K562 (cell line): Measurements from ENCODE around the gene MAP3K14. TPM values are rescaled to one million over a fixed set of nuclear protein-coding genes. Genes with fewer than 3 reads are reported as not detected.

Experiments used
- ATF2 ChIP-seq: sonication (generic); formaldehyde crosslinking; IDR thresholded peaks from 2 replicates; pipeline ENCODE4 v1.8.1; 2022; ENCODE audit warnings: missing genetic modification reagents
- E2F3 ChIP-seq: fragments of 250-450 bp; sonication (Bioruptor Pico); IDR thresholded peaks from 2 replicates; pipeline ENCODE4 v1.4.0; 2020; ENCODE audit warnings: mild to moderate bottlenecking
- ESRRA ChIP-seq: fragments of 450-650 bp; IDR thresholded peaks from 2 replicates; pipeline ENCODE4 v1.6.1; 2014; ENCODE audit warnings: low read depth, mild to moderate bottlenecking, moderate library complexity, borderline replicate concordance
- FOXP4 ChIP-seq: sonication (generic); formaldehyde crosslinking; IDR thresholded peaks from 2 replicates; pipeline ENCODE4 v1.8.0; 2022; ENCODE audit warnings: mild to moderate bottlenecking, missing genetic modification reagents, borderline replicate concordance
- GATAD2B ChIP-seq: fragments of 450-650 bp; IDR thresholded peaks from 2 replicates; pipeline ENCODE4 v1.6.1; 2017; ENCODE audit warnings: mild to moderate bottlenecking, borderline replicate concordance
- HINFP ChIP-seq: fragments of 450-650 bp; conservative IDR thresholded peaks from 2 replicates; pipeline ENCODE4 v1.6.1; 2016; ENCODE audit warnings: missing genetic modification characterization, low read depth, mild to moderate bottlenecking, control low read depth, missing compliant biosample characterization
- KLF16 ChIP-seq: IDR thresholded peaks from 2 replicates; pipeline ENCODE4 v1.6.1; 2016; ENCODE audit warnings: antibody characterized with exemption
- PRPF4 ChIP-seq: fragments of 200-400 bp; formaldehyde crosslinking; IDR thresholded peaks from one replicate; pipeline ENCODE4 v1.6.1; 2017; ENCODE audit warnings: low read length, low read depth, mild to moderate bottlenecking; ENCODE audit not compliant: insufficient read depth, poor library complexity, severe bottlenecking
- RBFOX2 ChIP-seq: fragments of 200-400 bp; formaldehyde crosslinking; IDR thresholded peaks from 2 replicates; pipeline ENCODE4 v1.6.1; 2017; ENCODE audit warnings: low read depth, mild to moderate bottlenecking, low read length, moderate library complexity
- REST ChIP-seq, 2 experiments: fragments of 450-650 bp; formaldehyde crosslinking in 1 of 2; IDR thresholded peaks; 2 replicates each; pipeline versions ENCODE4 v1.4.0 to v1.6.1; 2014 to 2020; ENCODE audit warnings: mild to moderate bottlenecking in 2 of 2, borderline replicate concordance in 1 of 2, low read depth in 1 of 2
- SPI1 ChIP-seq: IDR thresholded peaks from 2 replicates; pipeline ENCODE4 v1.6.1; 2011; ENCODE audit warnings: low read depth, low read length, control low read depth, borderline replicate concordance
- TEAD4 ChIP-seq, 2 experiments: sonication (generic) in 1 of 2; formaldehyde crosslinking in 1 of 2; IDR thresholded peaks; 2 replicates each; pipeline versions ENCODE4 v1.6.1 to v1.8.0; 2012 to 2022; ENCODE audit warnings: borderline replicate concordance in 1 of 2, inconsistent platforms in 1 of 2, low read length in 1 of 2, mild to moderate bottlenecking in 1 of 2, missing genetic modification reagents in 1 of 2
- polyA plus RNA-seq, 8 experiments: library from polyadenylated mRNA; depleted of rRNA in 4 of 8; stranded (reverse) in 5 of 8; unstranded in 3 of 8; fragments of >200 nt; fragmentation: Nextera tagmentation in 2 of 8; fragmentation: Illumina TruSeq in 1 of 8; extraction: Ambion mirVana in 2 of 8; extraction: Trizol in 1 of 8; gene quantifications; 2 replicates each; pipeline versions ENCODE4 v1.2.1 to v1.2.3, GENCODE V29; 2011 to 2014; ENCODE audit warnings: inconsistent platforms in 1 of 8, missing spikeins in 1 of 8
- total RNA-seq, 7 experiments: library from RNA; depleted of rRNA in 6 of 7; stranded (reverse); fragments of >200 nt in 6 of 7; fragmentation: Illumina TruSeq in 2 of 7; extraction: Trizol in 2 of 7; gene quantifications; 2 replicates each; pipeline versions ENCODE4 v1.2.1 to v1.2.3, GENCODE V29; 2011 to 2021; ENCODE audit warnings: low replicate concordance in 1 of 7

The MAP3K14 gene
- total and polyA plus RNA-seq, 9 of the 15 experiments (the other 6 are each of a cell fraction or from before 2014, with no cell fraction given), result 0.45 to 8.7 (median 3.2) TPM

GRCh38 chr17:45225964-45226530 lies 90.8 kb downstream of the MAP3K14 start (continued):
- TF ChIP-seq HINFP (tag), result 0 out of 2 replicates have a peak, but pooled peaks have one; percentile 4
- 0 out of 2 replicates have a peak, but pooled peaks have one; percentile 7 for TF ChIP-seq REST (IDR thresholded peaks at IDR 0.05; ENCODE audit: borderline replicate concordance)
- 0 out of 2 replicates have a peak, but pooled peaks have one; percentile 38 for TF ChIP-seq REST (CRISPR knock-in tag; IDR thresholded peaks at IDR 0.05; ENCODE audit: low read depth)
- peak; percentile 62; the same call in 1 of the 2 replicates for TF ChIP-seq ESRRA
- TF ChIP-seq TEAD4 (IDR thresholded peaks at IDR 0.05; ENCODE audit: low read length), result no peak
- TF ChIP-seq TEAD4 (CRISPR knock-in tag; IDR thresholded peaks at IDR 0.05; ENCODE audit: borderline replicate concordance), result no peak
- TF ChIP-seq E2F3 (CRISPR knock-in tag), result no peak
- TF ChIP-seq ATF2 (CRISPR knock-in tag), result no peak
- 0 out of 2 replicates have a peak, but pooled peaks have one; percentile 29 for TF ChIP-seq KLF16
- TF ChIP-seq RBFOX2, result peak; percentile 85
- peak; percentile 31; the same call in 1 of the 2 replicates for TF ChIP-seq GATAD2B
- TF ChIP-seq FOXP4, result peak; percentile 80; the same call in 1 of the 2 replicates
- no peak for TF ChIP-seq PRPF4
- TF ChIP-seq SPI1, result peak; percentile 84
